ENCODE results near the gene ELL2. TPM values are rescaled to one million over a fixed set of nuclear protein-coding genes. Genes with fewer than 3 reads are reported as not detected.
A peak's percentile ranks its signal among the peaks of the same experiment; 100 is the strongest.

ELL2 gene
- total and polyA plus RNA-seq, 2 of the 13 experiments (the other 11 are each of a cell fraction or from before 2014, with no cell fraction given): 78.9 to 97.1 TPM

DNA sequence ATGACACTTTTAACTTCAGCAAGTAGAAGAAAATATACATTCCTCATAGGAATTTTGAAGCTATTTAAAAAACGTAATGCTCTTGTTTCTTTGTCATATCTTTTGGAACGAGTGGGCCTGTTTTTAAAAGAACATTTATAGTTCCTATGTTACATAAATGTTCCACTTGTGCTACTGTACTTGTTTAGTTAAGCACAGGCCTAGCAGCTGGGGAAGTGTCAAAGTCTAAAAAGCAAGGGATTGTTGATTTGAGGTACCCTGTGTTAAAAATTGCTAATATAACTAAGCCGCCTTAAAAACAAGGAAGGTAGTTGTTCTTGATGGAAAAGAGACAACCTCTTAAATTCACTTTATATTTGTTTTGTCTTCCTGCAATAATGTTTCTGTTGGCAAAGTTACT is 27.2 kb upstream of the ELL2 start (continued):
- no peak for TF ChIP-seq BRF2 (CRISPR knock-in tag; IDR thresholded peaks at IDR 0.05)
- TF ChIP-seq, protein P1, sequence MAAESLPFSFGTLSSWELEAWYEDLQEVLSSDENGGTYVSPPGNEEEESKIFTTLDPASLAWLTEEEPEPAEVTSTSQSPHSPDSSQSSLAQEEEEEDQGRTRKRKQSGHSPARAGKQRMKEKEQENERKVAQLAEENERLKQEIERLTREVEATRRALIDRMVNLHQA (CRISPR knock-in tag; IDR thresholded peaks at IDR 0.05): no peak
- TF ChIP-seq, protein P2, sequence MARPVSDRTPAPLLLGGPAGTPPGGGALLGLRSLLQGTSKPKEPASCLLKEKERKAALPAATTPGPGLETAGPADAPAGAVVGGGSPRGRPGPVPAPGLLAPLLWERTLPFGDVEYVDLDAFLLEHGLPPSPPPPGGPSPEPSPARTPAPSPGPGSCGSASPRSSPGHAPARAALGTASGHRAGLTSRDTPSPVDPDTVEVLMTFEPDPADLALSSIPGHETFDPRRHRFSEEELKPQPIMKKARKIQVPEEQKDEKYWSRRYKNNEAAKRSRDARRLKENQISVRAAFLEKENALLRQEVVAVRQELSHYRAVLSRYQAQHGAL (CRISPR knock-in tag; IDR thresholded peaks at IDR 0.05; ENCODE audit: not compliant biosample characterization): no peak
- TF ChIP-seq HNF1B (CRISPR knock-in tag; IDR thresholded peaks at IDR 0.05): no peak
- no peak for TF ChIP-seq GTF2F1 (IDR thresholded peaks at IDR 0.05; ENCODE audit: low read length)
- TF ChIP-seq HNF4G (IDR thresholded peaks at IDR 0.05; ENCODE audit: borderline replicate concordance, low read depth, low read length): peak; percentile 73
- TF ChIP-seq HNF4G (CRISPR knock-in tag; IDR thresholded peaks at IDR 0.05; ENCODE audit: borderline replicate concordance, low read depth): no peak
- TF ChIP-seq, protein P3, sequence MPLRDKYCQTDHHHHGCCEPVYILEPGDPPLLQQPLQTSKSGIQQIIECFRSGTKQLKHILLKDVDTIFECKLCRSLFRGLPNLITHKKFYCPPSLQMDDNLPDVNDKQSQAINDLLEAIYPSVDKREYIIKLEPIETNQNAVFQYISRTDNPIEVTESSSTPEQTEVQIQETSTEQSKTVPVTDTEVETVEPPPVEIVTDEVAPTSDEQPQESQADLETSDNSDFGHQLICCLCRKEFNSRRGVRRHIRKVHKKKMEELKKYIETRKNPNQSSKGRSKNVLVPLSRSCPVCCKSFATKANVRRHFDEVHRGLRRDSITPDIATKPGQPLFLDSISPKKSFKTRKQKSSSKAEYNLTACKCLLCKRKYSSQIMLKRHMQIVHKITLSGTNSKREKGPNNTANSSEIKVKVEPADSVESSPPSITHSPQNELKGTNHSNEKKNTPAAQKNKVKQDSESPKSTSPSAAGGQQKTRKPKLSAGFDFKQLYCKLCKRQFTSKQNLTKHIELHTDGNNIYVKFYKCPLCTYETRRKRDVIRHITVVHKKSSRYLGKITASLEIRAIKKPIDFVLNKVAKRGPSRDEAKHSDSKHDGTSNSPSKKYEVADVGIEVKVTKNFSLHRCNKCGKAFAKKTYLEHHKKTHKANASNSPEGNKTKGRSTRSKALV (CRISPR knock-in tag; IDR thresholded peaks at IDR 0.05): 0 out of 2 replicates have a peak, but pooled peaks have one; percentile 32
- TF ChIP-seq ZEB1 (IDR thresholded peaks at IDR 0.05; ENCODE audit: insufficient replicate concordance, low read depth): no peak
- TF ChIP-seq, protein P4, sequence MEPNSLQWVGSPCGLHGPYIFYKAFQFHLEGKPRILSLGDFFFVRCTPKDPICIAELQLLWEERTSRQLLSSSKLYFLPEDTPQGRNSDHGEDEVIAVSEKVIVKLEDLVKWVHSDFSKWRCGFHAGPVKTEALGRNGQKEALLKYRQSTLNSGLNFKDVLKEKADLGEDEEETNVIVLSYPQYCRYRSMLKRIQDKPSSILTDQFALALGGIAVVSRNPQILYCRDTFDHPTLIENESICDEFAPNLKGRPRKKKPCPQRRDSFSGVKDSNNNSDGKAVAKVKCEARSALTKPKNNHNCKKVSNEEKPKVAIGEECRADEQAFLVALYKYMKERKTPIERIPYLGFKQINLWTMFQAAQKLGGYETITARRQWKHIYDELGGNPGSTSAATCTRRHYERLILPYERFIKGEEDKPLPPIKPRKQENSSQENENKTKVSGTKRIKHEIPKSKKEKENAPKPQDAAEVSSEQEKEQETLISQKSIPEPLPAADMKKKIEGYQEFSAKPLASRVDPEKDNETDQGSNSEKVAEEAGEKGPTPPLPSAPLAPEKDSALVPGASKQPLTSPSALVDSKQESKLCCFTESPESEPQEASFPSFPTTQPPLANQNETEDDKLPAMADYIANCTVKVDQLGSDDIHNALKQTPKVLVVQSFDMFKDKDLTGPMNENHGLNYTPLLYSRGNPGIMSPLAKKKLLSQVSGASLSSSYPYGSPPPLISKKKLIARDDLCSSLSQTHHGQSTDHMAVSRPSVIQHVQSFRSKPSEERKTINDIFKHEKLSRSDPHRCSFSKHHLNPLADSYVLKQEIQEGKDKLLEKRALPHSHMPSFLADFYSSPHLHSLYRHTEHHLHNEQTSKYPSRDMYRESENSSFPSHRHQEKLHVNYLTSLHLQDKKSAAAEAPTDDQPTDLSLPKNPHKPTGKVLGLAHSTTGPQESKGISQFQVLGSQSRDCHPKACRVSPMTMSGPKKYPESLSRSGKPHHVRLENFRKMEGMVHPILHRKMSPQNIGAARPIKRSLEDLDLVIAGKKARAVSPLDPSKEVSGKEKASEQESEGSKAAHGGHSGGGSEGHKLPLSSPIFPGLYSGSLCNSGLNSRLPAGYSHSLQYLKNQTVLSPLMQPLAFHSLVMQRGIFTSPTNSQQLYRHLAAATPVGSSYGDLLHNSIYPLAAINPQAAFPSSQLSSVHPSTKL (CRISPR knock-in tag; IDR thresholded peaks at IDR 0.05): peak; percentile 81
- no peak for TF ChIP-seq ZNF839 (CRISPR knock-in tag; IDR thresholded peaks at IDR 0.05; ENCODE audit: borderline replicate concordance)
- no peak for TF ChIP-seq RCOR2 (CRISPR knock-in tag; IDR thresholded peaks at IDR 0.05)
- no peak for TF ChIP-seq ZSCAN12 (CRISPR knock-in tag; IDR thresholded peaks at IDR 0.05)
- TF ChIP-seq KDM3A (CRISPR knock-in tag; IDR thresholded peaks at IDR 0.05; ENCODE audit: low read depth): no peak
- peak; percentile 27; the same call in 1 of the 2 replicates for TF ChIP-seq SALL1 (CRISPR knock-in tag; IDR thresholded peaks at IDR 0.05)
- TF ChIP-seq ZNF362 (CRISPR knock-in tag; IDR thresholded peaks at IDR 0.05; ENCODE audit: borderline replicate concordance): no peak
- no peak for TF ChIP-seq ZNF720 (CRISPR knock-in tag; IDR thresholded peaks at IDR 0.05)

Measured in HepG2 (cell line).